GM21367 (cell line): ENCODE data around the gene KCNK5.
A peak's percentile ranks its signal among the peaks of the same experiment; 100 is the strongest.

Source experiments
- ATAC-seq: cut with Tn5 transposase; IDR thresholded peaks from one replicate; pipeline ENCODE4 v1.9.1; 2021; ENCODE audit not compliant: unreplicated experiment

The KCNK5 gene

GRCh38 chr6:39228992-39229767 lies at the start of gene KCNK5:
Gene KCNK5 (minus strand): TSS chr6:39229475. CDS start chr6:39229111, 364 bp downstream.
- peak; percentile 76 for ATAC-seq

- ATAC-seq = no peak
Observed at GRCh38 chr6:39276379-39276995, 47.2 kb upstream of the KCNK5 start.

GRCh38 chr6:39274903-39275302 lies 45.6 kb upstream of the KCNK5 start:
- ATAC-seq = no peak

GRCh38 chr6:39274471-39274870 lies 45.2 kb upstream of the KCNK5 start:
- ATAC-seq = no peak

- no peak for ATAC-seq
Observed at GRCh38 chr6:39273406-39273821, 44.1 kb upstream of the KCNK5 start.

- ATAC-seq = no peak
Observed at GRCh38 chr6:39269961-39270360, 40.7 kb upstream of the KCNK5 start.

- no peak for ATAC-seq
Observed at GRCh38 chr6:39268721-39269120, 39.4 kb upstream of the KCNK5 start.

- ATAC-seq = no peak
Observed at GRCh38 chr6:39268171-39268570, 38.9 kb upstream of the KCNK5 start.

GRCh38 chr6:39266782-39267355 lies 37.6 kb upstream of the KCNK5 start:
- no peak for ATAC-seq

- no peak for ATAC-seq
Observed at GRCh38 chr6:39266375-39266774, 37.1 kb upstream of the KCNK5 start.

GRCh38 chr6:39263303-39264037 lies 34.2 kb upstream of the KCNK5 start:
- ATAC-seq = no peak

GRCh38 chr6:39261751-39262150 lies 32.5 kb upstream of the KCNK5 start:
- no peak for ATAC-seq

- no peak for ATAC-seq
Observed at GRCh38 chr6:39260953-39261352, 31.7 kb upstream of the KCNK5 start.

GRCh38 chr6:39260456-39260855 lies 31.2 kb upstream of the KCNK5 start:
- no peak for ATAC-seq

- ATAC-seq = no peak
Observed at GRCh38 chr6:39256294-39256940, 27.1 kb upstream of the KCNK5 start.

GRCh38 chr6:39254999-39255535 lies 25.8 kb upstream of the KCNK5 start:
- ATAC-seq = no peak

GRCh38 chr6:39251406-39251805 lies 22.1 kb upstream of the KCNK5 start:
- ATAC-seq = no peak

- ATAC-seq = no peak
Observed at GRCh38 chr6:39250507-39250906, 21.2 kb upstream of the KCNK5 start.

- ATAC-seq = no peak
Observed at GRCh38 chr6:39249278-39249677, 20.0 kb upstream of the KCNK5 start.

- ATAC-seq = no peak
Observed at GRCh38 chr6:39247667-39248194, 18.5 kb upstream of the KCNK5 start.

- ATAC-seq = no peak
Observed at GRCh38 chr6:39243809-39244208, 14.5 kb upstream of the KCNK5 start.
